Trophoblast cell (in vitro differentiated cells and primary cell): ENCODE results near the gene CDK7.

ENCODE experiments used
- DNase-seq, 2 donors: peaks; one replicate each; pipeline ENCODE4 v3.0.0-alpha.2; 2016
- H2AFZ ChIP-seq: 2 replicates; pipeline ENCODE4 v1.6.1; 2013; ENCODE audit warnings: low read length, moderate library complexity, mild to moderate bottlenecking; ENCODE audit not compliant: insufficient read depth, poor library complexity
- H2AK5ac ChIP-seq: 2 replicates; pipeline ENCODE4 v1.6.1; 2013; ENCODE audit warnings: mild to moderate bottlenecking, low read length
- H2BK120ac ChIP-seq: 2 replicates; pipeline ENCODE4 v1.6.1; 2013; ENCODE audit warnings: low read length, mild to moderate bottlenecking, moderate library complexity; ENCODE audit not compliant: insufficient read depth, poor library complexity
- H2BK12ac ChIP-seq: 2 replicates; pipeline ENCODE4 v1.6.1; 2013; ENCODE audit warnings: mild to moderate bottlenecking, low read length, moderate library complexity
- H2BK5ac ChIP-seq: 2 replicates; pipeline ENCODE4 v1.6.1; 2013; ENCODE audit warnings: low read length, low read depth, moderate library complexity, mild to moderate bottlenecking; ENCODE audit not compliant: poor library complexity
- H3K14ac ChIP-seq: 2 replicates; pipeline ENCODE4 v1.6.1; 2013; ENCODE audit warnings: mild to moderate bottlenecking, low read length
- H3K18ac ChIP-seq: 2 replicates; pipeline ENCODE4 v1.6.1; 2013; ENCODE audit warnings: mild to moderate bottlenecking, low read length
- H3K23ac ChIP-seq: 2 replicates; pipeline ENCODE4 v1.6.1; 2013; ENCODE audit warnings: low read length
- H3K27ac ChIP-seq: 2 replicates; pipeline ENCODE4 v1.5.1; 2013; ENCODE audit warnings: low read depth, mild to moderate bottlenecking, inconsistent platforms, low read length, moderate library complexity
- H3K27me3 ChIP-seq: 2 replicates; pipeline ENCODE4 v1.6.1; 2013; ENCODE audit warnings: inconsistent platforms, mild to moderate bottlenecking, low read length, moderate library complexity; ENCODE audit not compliant: insufficient read depth
- H3K36me3 ChIP-seq, 2 experiments: 1 replicate in 1 of 2; 2 replicates in 1 of 2; pipeline ENCODE4 v1.6.1; 2013; ENCODE audit warnings: low read length in 2 of 2, mild to moderate bottlenecking in 2 of 2, moderate library complexity in 1 of 2; ENCODE audit not compliant: insufficient read depth in 2 of 2, control insufficient read depth in 1 of 2
- H3K4ac ChIP-seq: 2 replicates; pipeline ENCODE4 v1.6.1; 2013; ENCODE audit warnings: low read depth, mild to moderate bottlenecking, low read length, moderate library complexity
- H3K4me1 ChIP-seq, 2 experiments: 1 replicate in 1 of 2; 2 replicates in 1 of 2; pipeline ENCODE4 v1.6.1; 2013; ENCODE audit warnings: low read length in 2 of 2, mild to moderate bottlenecking in 2 of 2, moderate library complexity in 1 of 2; ENCODE audit not compliant: insufficient read depth in 2 of 2, control insufficient read depth in 1 of 2
- H3K4me2 ChIP-seq: 2 replicates; pipeline ENCODE4 v1.6.1; 2013; ENCODE audit warnings: inconsistent platforms, mild to moderate bottlenecking, low read length, moderate library complexity
- H3K4me3 ChIP-seq: 2 replicates; pipeline ENCODE4 v1.5.1; 2013; ENCODE audit warnings: mild to moderate bottlenecking, low read depth, low read length, inconsistent platforms
- H3K79me1 ChIP-seq: one replicate; pipeline ENCODE4 v1.6.1; 2013; ENCODE audit warnings: low read length
- H3K79me2 ChIP-seq: 2 replicates; pipeline ENCODE4 v1.6.1; 2013; ENCODE audit warnings: low read length, mild to moderate bottlenecking; ENCODE audit not compliant: control insufficient read depth, insufficient read depth, poor library complexity
- H3K9ac ChIP-seq: 2 replicates; pipeline ENCODE4 v1.6.1; 2013; ENCODE audit warnings: mild to moderate bottlenecking, low read length
- H3K9me3 ChIP-seq: 2 replicates; pipeline ENCODE4 v1.6.1; 2013; ENCODE audit warnings: low read depth, mild to moderate bottlenecking, control low read depth, inconsistent platforms, low read length; ENCODE audit not compliant: insufficient read depth
- H4K12ac ChIP-seq: 2 replicates; pipeline ENCODE4 v1.6.1; 2013; ENCODE audit warnings: low read depth, mild to moderate bottlenecking, low read length, moderate library complexity
- H4K8ac ChIP-seq: 2 replicates; pipeline ENCODE4 v1.6.1; 2013; ENCODE audit warnings: low read depth, mild to moderate bottlenecking, low read length, moderate library complexity
- H4K91ac ChIP-seq: one replicate; pipeline ENCODE4 v1.6.1; 2013; ENCODE audit warnings: low read depth, mild to moderate bottlenecking, low read length, moderate library complexity
- WGBS: extraction: QIAGEN DNeasy Blood & Tissue Kit; methylation state at CpG from one replicate; pipeline ENCODE4 v1.1.7; 2013; ENCODE audit warnings: missing lambda C conversion rate; ENCODE audit not compliant: insufficient read length, insufficient coverage; ENCODE audit errors: extremely low coverage; 5-methylcytosine and 5-hydroxymethylcytosine counted together

Gene CDK7

DNA sequence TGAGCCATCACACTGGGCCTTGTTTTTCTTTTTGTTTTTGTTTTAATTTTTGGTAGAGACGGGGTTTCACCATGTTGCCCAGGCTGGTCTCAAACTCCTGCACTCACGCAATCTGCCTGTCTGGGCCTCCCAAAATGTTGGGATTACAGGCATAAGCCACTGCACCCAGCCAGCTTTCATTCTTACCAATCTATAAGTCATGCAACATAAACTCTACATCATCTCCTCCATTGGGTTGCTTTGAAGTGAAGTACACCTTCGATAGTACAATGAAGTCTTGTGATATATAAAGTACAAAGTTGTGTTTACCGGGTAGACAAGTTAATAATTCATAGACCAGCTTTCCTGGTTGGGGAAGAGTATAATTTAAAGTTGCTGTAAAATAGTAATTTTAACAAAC lies 8.8 kb upstream of the CDK7 start:
- H3K4me1 ChIP-seq = no peaks in the 10 kb centered on the region
- peaks cover 7% of the 10 kb centered on the region in 2 experiments for H3K36me3 ChIP-seq
- H3K18ac ChIP-seq = no peak overlapping the region
- WGBS = no CpG with 5 or more reads among the region's 4 CpGs
- no peak overlapping the region for H3K4me3 ChIP-seq
- H4K12ac ChIP-seq = no peak overlapping the region
- no peak overlapping the region for H3K9ac ChIP-seq
- no peak for DNase-seq
- H3K79me2 ChIP-seq = no peaks in the 10 kb centered on the region
- H3K23ac ChIP-seq = no peak overlapping the region
- H4K91ac ChIP-seq = no peak overlapping the region
- no peak overlapping the region for H2BK120ac ChIP-seq
- no peak overlapping the region for H2AFZ ChIP-seq
- no peaks in the 10 kb centered on the region for H3K79me1 ChIP-seq
- no peak overlapping the region for H2AK5ac ChIP-seq
- no peak overlapping the region for H2BK12ac ChIP-seq
- no peak overlapping the region for H3K14ac ChIP-seq
- H3K4me2 ChIP-seq = no peak overlapping the region
- H3K27ac ChIP-seq = no peak overlapping the region
- H2BK5ac ChIP-seq = no peak overlapping the region
- H3K4ac ChIP-seq = no peak overlapping the region
- H4K8ac ChIP-seq = no peak overlapping the region
- H3K9me3 ChIP-seq = no peaks in the 10 kb centered on the region
- no peaks in the 10 kb centered on the region for H3K27me3 ChIP-seq

DNA sequence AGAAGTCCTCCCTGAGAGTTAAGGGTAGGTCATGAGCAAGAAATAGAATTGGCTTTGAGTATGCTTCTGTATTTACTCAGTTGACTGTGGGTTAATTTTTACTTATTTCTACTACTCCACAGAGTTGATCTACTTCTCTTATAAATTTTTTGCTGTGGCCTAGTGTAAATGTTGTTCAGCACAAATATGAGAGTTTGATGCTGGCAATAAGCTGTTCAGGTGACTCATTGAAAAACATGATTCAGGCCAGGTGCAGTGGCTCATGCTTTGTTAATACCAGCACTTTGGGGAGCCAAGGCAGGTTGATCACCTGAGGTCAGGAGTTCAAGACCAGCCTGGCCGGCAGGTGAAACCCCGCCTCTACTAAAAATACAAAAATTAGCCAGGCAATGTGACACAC lies 4.5 kb upstream of the CDK7 start:
- Histone ChIP-seq H4K12ac (no peak overlapping the region), H3K23ac (no peak overlapping the region), H4K91ac (no peak overlapping the region), H3K27me3 (no peaks in the 10 kb centered on the region), H2AK5ac (no peak overlapping the region), H2BK120ac (no peak overlapping the region), H2AFZ (no peak overlapping the region), H4K8ac (no peak overlapping the region), H3K79me2 (peaks cover 4% of the 10 kb centered on the region), H3K4me2 (no peak overlapping the region), H3K9ac (no peak overlapping the region), H3K4me3 (no peak overlapping the region), H3K4ac (no peak overlapping the region), H3K18ac (no peak overlapping the region), H3K14ac (no peak overlapping the region), H3K79me1 (peaks cover 4% of the 10 kb centered on the region), H3K9me3 (no peaks in the 10 kb centered on the region), H3K4me1 (no peaks in the 10 kb centered on the region), H2BK5ac (no peak overlapping the region), H3K36me3 (peaks cover 7% of the 10 kb centered on the region in 2 experiments), H2BK12ac (no peak overlapping the region), H3K27ac (no peak overlapping the region)
- peak; percentile 58 to 63 for DNase-seq
- WGBS = no CpG with 5 or more reads among the region's 2 CpGs

DNA sequence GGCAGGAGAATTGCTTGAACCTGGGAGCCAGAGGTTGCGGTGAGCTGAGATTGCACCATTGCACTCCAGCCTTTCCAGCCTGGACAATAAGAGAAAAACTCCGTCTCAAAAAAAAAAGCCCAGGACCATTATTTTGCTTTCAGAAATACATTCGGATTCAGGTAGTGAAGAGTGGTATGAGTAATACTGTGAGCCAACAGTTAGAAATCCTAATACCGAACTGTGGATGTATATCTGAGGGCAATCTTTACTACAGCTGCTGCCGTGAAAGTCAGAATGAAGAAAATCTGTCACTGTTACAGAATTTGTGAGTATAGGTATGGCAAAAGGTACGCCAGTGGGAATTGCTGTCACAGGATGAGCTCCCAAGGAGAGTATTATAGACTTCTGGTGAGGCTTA lies 3.4 kb upstream of the CDK7 start:
- no peak overlapping the region for H3K27ac ChIP-seq
- no peak overlapping the region for H4K12ac ChIP-seq
- H3K79me1 ChIP-seq = peaks cover 4% of the 10 kb centered on the region
- H3K27me3 ChIP-seq = no peaks in the 10 kb centered on the region
- H3K23ac ChIP-seq = no peak overlapping the region
- H2BK120ac ChIP-seq = no peak overlapping the region
- H2BK12ac ChIP-seq = no peak overlapping the region
- no peak overlapping the region for H4K8ac ChIP-seq
- H3K4me1 ChIP-seq = no peaks in the 10 kb centered on the region
- no peak overlapping the region for H3K9ac ChIP-seq
- H3K14ac ChIP-seq = no peak overlapping the region
- DNase-seq = peak; percentile 52 to 91
- no peak overlapping the region for H2BK5ac ChIP-seq
- H3K4me3 ChIP-seq = no peak overlapping the region
- no peak overlapping the region for H4K91ac ChIP-seq
- H3K18ac ChIP-seq = no peak overlapping the region
- H3K36me3 ChIP-seq = peaks cover 5 to 7% of the 10 kb centered on the region in 2 experiments
- H3K9me3 ChIP-seq = no peaks in the 10 kb centered on the region
- no peak overlapping the region for H3K4ac ChIP-seq
- WGBS = no CpG with 5 or more reads among the region's 6 CpGs
- no peak overlapping the region for H2AFZ ChIP-seq
- H2AK5ac ChIP-seq = no peak overlapping the region
- peaks cover 7% of the 10 kb centered on the region for H3K79me2 ChIP-seq
- no peak overlapping the region for H3K4me2 ChIP-seq

DNA sequence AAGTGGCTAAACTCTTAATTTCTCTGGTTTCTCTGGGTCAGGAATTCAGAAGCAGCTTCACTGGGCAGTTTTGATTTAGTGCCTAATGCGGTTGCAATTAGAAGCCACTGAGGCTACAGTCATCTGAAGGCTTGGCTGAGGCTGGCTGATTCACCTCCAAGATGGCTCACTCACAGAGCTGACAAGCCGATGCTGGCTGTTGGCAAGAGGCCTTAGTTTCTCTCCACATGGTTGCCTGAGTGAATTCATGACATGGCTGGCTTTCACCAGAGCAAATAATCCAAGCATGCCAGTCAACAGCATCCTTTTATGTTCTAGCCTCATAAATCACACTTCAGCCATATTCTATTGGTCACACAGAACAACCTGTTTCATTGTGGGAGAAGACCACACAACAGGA lies 2.8 kb upstream of the CDK7 start:
- Histone ChIP-seq H4K91ac (no peak overlapping the region), H2AFZ (no peak overlapping the region), H3K9ac (no peak overlapping the region), H3K14ac (no peak overlapping the region), H2AK5ac (no peak overlapping the region), H3K4ac (no peak overlapping the region), H3K18ac (no peak overlapping the region), H2BK120ac (no peak overlapping the region), H4K8ac (no peak overlapping the region), H3K9me3 (no peaks in the 10 kb centered on the region), H4K12ac (no peak overlapping the region), H3K79me2 (peaks cover 7% of the 10 kb centered on the region), H3K36me3 (peaks cover 5 to 7% of the 10 kb centered on the region in 2 experiments), H3K27ac (no peak overlapping the region), H3K79me1 (peaks cover 4% of the 10 kb centered on the region), H3K4me2 (no peak overlapping the region), H2BK5ac (no peak overlapping the region), H3K4me1 (no peaks in the 10 kb centered on the region), H3K4me3 (no peak overlapping the region), H2BK12ac (no peak overlapping the region), H3K23ac (no peak overlapping the region), H3K27me3 (no peaks in the 10 kb centered on the region)
- no CpG with 5 or more reads among the region's 2 CpGs for WGBS
- no peak for DNase-seq
